H7 (cell line): ENCODE results near the gene RASGRP1. TPM values are rescaled to one million over a fixed set of nuclear protein-coding genes. Genes with fewer than 3 reads are reported as not detected.

Experiments used
- DNase-seq: peaks from one replicate; pipeline ENCODE4 v3.0.0; 2012
- H3K27me3 ChIP-seq: 2 replicates; pipeline ENCODE4 v1.6.0; 2011; ENCODE audit warnings: mild to moderate bottlenecking, low read length; ENCODE audit not compliant: control insufficient read depth, insufficient read depth
- H3K36me3 ChIP-seq: replicated peaks from 2 replicates; pipeline ENCODE4 v1.5.1; 2011; ENCODE audit warnings: low read length; ENCODE audit not compliant: control insufficient read depth, insufficient read depth
- H3K4me3 ChIP-seq: 2 replicates; pipeline ENCODE4 v1.5.1; 2011; ENCODE audit warnings: low read depth, mild to moderate bottlenecking, control low read depth, low read length, moderate library complexity; ENCODE audit not compliant: insufficient read depth
- total RNA-seq: library from RNA; depleted of rRNA; stranded (reverse); fragments of >200 nt; shearing (Covaris generic); gene quantifications from 2 replicates; pipeline ENCODE4 v1.2.3, GENCODE V29; 2014; rRNA removed

RASGRP1 gene
- 2.8 and 2.9 TPM in 2 replicates for total RNA-seq

DNA sequence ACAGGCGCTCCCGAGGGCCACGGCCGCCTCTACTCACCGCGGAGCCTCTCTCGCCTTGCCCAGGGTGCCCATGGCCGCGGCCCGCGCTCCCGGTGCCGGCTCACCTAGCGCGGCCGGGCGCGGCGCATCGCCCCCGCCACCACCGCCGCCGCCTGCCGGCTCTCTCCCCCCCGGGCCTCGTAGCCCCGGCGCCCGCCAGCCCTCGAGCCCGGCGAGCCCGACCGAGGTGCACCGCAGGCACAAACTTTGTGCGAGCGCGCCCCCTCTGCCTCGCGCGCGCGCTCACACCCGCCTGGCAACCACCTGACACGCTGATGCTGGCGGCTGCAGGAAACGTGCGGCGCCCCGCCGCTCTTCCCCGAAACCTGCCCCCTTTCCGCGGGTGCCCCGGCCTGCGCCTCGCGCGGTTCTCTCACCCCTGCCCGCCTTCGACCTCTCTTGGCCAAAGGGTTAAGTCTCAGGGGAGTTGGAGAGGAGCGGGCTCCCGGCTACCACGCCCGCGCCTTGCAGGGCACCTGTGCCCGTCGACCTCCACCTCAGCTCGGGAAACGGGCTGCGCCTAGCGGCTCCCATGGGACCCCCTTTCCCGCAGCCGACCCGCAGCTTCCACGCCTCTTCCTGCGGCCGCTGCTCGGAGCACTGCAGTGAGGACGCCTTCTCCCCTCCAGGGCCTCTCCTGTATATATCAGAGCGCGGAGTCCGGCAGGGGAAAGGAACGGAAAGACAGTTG, at the start of gene RASGRP1:
Gene RASGRP1, minus strand, starts transcription at position 258 of the 730 bp plus-strand sequence. Its CDS starts 186 bp downstream, at position 72.
- H3K4me3 ChIP-seq: peak within 1 kb of the TSS; percentile 81
- no peaks in the 10 kb centered on the region for H3K36me3 ChIP-seq
- H3K27me3 ChIP-seq: peaks cover 31% of the 10 kb centered on the region
- peak; percentile 91 for DNase-seq

- no peak for DNase-seq
These were observed 48.5 kb upstream of the RASGRP1 start for GRCh38 chr15:38613085-38613484.

GRCh38 chr15:38612159-38612863, 47.7 kb upstream of the RASGRP1 start:
- Histone ChIP-seq H3K4me3 (no peak overlapping the region), H3K36me3 (no peaks in the 10 kb centered on the region), H3K27me3 (no peaks in the 10 kb centered on the region)
- no peak for DNase-seq

More at GRCh38 chr15:38613085-38613484, 48.5 kb upstream of the RASGRP1 start:
- no peaks in the 10 kb centered on the region for H3K36me3 ChIP-seq
- no peak overlapping the region for H3K4me3 ChIP-seq
- no peaks in the 10 kb centered on the region for H3K27me3 ChIP-seq

DNA sequence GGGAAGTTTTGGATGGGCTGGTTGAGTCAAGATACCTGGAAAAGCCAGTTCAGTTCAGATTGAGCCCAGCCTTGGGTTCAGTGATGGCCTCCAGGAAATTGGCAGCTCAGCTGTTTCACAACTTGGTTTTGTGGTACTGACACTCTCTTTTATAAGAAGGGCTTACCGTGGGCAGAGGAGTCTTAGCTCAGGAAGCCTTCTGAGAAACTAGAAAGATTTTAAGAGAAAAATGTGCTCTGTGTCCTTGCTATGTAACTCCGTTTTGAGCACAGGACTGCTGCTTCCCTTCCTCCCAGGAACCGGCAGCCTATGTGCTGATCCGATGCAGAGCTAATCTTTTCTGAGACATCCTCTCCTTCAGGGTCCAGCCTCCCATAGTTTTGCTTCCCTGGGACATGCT, 46.6 kb upstream of the RASGRP1 start:
- H3K4me3 ChIP-seq: no peak overlapping the region
- no peak for DNase-seq
- no peaks in the 10 kb centered on the region for H3K27me3 ChIP-seq
- H3K36me3 ChIP-seq: no peaks in the 10 kb centered on the region

DNA sequence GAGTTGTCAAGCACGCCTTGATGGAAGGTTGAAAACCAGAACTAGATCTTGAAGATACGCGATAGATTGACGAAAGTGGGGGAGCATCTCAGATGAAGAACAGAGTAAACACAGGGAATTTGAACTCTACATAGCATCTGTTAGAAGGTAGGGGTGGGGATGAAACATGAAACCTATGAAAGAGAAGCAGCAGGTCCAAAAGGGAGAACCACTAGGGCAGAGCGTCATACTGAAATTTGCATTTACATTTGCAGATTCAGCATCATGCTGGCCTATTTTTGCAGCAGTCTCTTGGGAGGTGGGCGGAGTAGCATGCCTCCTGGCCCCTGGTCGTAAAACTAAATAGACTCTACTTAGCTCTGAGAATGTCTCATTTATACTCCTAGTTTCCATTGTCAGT, 46.1 kb upstream of the RASGRP1 start:
- peak; percentile 18 for DNase-seq
- Histone ChIP-seq H3K27me3 (no peaks in the 10 kb centered on the region), H3K36me3 (no peaks in the 10 kb centered on the region), H3K4me3 (no peak overlapping the region)

DNA sequence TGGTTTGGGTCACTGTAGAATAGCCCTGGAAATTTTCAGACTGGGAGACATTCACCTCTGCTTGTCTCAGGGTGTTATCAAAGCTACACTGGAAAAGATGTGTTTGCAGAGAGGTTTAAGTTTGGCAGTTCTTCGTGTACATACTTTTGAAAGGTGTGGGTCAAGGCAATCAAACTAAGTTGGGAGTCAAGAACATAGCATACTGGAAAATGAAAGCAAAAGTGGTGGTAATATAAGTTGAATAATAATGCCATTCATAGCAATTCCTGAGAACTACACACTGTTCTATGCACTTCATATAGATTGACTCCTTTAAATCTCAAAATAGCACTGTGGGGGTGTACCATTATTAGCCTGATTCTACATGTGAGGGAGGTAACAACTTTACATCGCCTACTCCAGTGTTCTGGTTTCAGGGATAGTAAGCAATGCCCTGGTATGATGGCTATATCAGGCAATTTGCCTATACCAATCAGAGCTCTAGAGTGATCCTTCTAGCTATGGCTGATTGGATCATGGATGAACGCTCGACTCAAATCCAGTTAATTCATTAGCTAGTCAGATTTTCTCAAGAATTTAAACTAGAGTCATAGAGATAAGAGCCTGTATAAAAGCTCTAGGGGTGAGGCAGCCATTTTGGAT, 44.6 kb upstream of the RASGRP1 start:
- H3K36me3 ChIP-seq: no peaks in the 10 kb centered on the region
- H3K27me3 ChIP-seq: no peaks in the 10 kb centered on the region
- DNase-seq: no peak
- H3K4me3 ChIP-seq: no peak overlapping the region

GRCh38 chr15:38608682-38609081, 44.1 kb upstream of the RASGRP1 start:
- no peak for DNase-seq
- Histone ChIP-seq H3K4me3 (no peak overlapping the region), H3K36me3 (no peaks in the 10 kb centered on the region), H3K27me3 (no peaks in the 10 kb centered on the region)

DNA sequence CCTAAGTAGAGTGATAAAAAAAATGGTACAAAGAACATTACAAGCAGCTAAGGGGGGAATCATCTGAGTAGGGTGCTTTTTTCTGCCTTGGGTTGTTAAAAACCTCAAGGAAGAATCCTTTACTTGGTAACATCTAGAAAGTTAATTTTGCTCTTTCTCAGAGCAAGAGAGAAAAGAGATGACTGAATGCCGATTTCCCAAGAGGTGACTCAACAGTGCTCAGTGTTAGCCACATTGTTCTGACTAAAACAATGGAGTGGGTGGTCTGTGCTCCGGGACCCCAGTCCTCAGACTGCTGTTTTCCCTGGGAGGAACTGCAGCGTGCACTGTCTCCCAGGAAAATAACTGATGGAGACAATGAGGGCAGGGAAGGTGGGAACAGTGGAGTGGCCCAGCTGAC, 41.1 kb upstream of the RASGRP1 start:
- DNase-seq: no peak
- Histone ChIP-seq H3K27me3 (no peaks in the 10 kb centered on the region), H3K4me3 (no peak overlapping the region), H3K36me3 (no peaks in the 10 kb centered on the region)

- Histone ChIP-seq H3K4me3 (no peak overlapping the region), H3K36me3 (no peaks in the 10 kb centered on the region), H3K27me3 (no peaks in the 10 kb centered on the region)
- DNase-seq: no peak
These were observed 39.1 kb upstream of the RASGRP1 start for GRCh38 chr15:38603672-38604071.

DNA sequence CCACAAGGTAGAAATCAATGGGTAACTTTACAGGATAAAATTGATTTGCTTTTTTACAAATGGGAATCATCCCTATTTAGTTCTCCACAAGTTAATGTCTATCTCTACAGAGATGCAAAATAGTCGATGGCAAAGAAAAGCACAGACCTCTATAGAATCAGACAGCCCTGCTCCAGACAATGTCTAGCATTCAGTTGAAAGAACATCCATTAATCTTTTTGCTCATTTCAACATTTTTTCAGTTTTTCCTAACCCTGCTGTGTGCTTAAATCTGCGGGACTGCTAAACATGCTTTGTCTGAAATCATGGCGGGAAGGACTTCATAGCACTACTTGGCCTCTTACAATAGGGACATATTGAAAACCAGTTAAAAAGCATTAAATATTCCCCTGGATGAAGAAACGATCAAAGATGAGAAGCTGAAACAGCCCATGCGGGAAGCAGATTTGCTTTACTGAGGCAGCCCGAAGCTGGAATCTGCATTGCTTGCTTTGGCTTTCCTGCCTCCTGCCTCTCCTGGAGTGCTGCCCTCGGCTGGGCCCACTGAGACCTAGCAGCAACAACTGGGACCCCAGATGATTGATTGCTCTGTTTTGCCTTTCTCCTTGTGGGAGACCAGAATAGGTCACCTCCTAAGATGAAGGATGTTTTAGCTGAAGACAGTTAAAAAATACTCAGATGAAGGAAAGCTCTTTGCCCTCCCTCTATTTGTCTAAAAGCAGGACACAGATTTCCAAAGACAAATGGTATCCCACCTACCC, 38.5 kb upstream of the RASGRP1 start:
- no peaks in the 10 kb centered on the region for H3K36me3 ChIP-seq
- DNase-seq: peak; percentile 33
- no peak overlapping the region for H3K4me3 ChIP-seq
- no peaks in the 10 kb centered on the region for H3K27me3 ChIP-seq

- H3K4me3 ChIP-seq: no peak overlapping the region
- H3K36me3 ChIP-seq: no peaks in the 10 kb centered on the region
- no peaks in the 10 kb centered on the region for H3K27me3 ChIP-seq
- DNase-seq: no peak
These were observed 35.6 kb upstream of the RASGRP1 start for GRCh38 chr15:38600236-38600635.

DNA sequence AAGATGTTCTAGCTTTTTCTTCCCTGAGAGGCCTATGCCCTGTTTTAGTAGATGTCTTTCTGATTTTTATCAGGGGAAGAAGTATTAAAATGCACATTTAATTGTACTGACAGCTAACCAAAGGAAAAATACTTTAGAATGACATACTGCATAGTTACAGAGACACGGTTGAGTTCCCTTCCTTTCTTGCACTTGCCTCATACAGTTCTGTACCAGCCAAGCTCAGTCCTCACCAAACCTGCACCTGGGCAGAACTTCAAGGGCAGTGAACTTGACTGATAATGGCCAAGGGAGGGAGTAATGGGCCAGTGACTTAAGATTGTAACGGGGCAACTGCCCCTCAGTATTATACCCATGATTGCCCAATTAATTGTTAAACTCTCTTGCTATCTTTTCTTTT, 34.1 kb upstream of the RASGRP1 start:
- H3K4me3 ChIP-seq: no peak overlapping the region
- no peak for DNase-seq
- no peaks in the 10 kb centered on the region for H3K27me3 ChIP-seq

DNA sequence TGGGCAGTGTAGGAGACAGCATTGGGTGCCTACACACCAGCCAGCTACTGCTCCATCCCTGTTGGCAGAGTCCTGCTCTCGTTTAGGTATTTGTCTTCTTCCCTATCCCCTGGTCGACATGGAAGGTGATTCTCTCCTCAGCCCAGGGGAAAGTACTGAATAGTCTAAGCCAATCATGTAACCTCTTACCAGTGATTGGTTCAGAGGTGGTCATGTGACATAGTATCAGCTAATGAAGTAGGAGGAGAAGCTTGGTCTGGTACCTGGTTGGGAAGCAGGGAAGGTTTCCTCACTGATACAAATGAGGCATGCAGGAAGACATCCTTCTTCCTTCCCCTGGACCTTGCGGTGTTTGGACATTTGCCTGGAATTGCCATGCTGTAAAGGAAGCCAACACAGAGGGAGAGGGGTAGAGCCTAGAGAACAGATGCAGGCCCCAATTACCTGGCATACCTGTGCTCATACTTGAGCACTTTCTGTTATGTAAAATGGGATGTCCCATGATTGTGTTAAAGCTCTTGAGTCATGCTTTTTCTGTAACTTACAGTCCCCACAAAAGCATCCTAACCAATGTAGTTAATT, 32.7 kb upstream of the RASGRP1 start:
- Histone ChIP-seq H3K36me3 (no peaks in the 10 kb centered on the region), H3K4me3 (no peak overlapping the region), H3K27me3 (no peaks in the 10 kb centered on the region)
- DNase-seq: no peak

More for the DNA sequence above, 34.1 kb upstream of the RASGRP1 start:
- no peaks in the 10 kb centered on the region for H3K36me3 ChIP-seq

DNA sequence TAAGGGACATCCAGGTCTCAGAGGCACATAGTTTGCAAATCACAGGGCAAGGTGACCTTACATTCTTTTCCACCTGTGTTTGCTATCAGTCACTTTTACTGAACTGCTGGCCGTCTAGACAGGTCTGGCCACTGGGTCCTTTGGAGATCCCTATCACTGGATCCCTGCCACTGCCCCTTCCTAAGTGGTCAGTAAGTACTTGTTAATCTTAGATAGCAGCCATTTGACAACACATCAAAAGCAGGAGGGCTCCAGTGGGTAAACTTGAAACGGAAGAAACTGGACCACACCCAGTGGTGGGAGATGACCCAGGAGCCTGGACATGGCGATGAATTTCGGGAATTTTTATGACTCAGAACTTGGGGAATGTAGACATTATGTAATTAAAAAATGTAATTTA, 28.9 kb upstream of the RASGRP1 start:
- no peak for DNase-seq
- Histone ChIP-seq H3K4me3 (no peak overlapping the region), H3K27me3 (no peaks in the 10 kb centered on the region), H3K36me3 (no peaks in the 10 kb centered on the region)
